ENCODE results near the gene MICAL3.
"Not testable (repeated sequence)": the region's sequence is repeated elsewhere in the genome, so short reads cannot be mapped to it uniquely, and the experiment has no call there.

Gene MICAL3

DNA sequence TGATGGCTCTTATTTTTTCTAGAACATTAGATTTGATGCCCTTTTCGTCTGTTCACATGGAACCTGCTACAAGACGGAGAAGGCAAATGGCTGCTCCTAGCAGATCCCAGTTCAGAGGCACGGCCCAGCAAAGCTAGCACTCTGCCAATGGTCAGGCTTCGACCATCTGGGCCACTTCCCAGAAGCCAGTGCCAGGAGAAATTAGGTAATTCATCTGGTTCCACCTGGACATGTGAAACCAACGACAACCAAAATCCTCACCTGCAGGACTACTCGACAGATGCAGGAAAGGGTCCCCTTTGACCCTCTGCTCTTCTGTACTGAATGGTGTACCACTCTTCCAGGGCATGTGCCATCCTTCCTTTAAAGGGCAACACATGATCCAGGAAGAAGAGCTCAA lies 25.4 kb downstream of the MICAL3 start:
- no peak for DNase-seq (ENCODE audit: low read depth in 2 of 2)

- no peak for DNase-seq (ENCODE audit: low read depth in 2 of 2)
These were observed 26.9 kb downstream of the MICAL3 start for GRCh38 chr22:17997456-17997855.

DNA sequence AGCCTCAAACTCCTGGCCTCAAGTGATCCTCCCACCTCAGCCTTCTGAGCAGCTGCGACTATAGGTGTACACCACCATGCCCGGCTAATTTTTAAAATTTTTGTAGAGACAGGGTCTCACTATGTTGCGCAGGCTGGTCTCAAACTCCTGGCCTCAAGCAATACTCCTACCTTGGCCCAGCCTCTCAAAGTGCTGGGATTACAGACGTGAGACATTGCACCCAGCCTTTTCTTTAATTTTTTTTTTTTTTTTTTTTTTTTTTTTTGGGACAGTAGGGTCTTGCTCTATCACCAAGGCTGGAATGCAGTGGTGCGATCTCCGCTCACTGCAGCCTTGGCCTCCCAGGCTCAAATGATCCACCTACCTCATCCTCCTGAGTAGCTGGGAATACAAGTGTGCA lies 29.1 kb downstream of the MICAL3 start:
- DNase-seq (ENCODE audit: low read depth in 2 of 2): not testable (repeated sequence)

GRCh38 chr22:17994424-17995108 lies 29.8 kb downstream of the MICAL3 start:
- DNase-seq (ENCODE audit: low read depth in 2 of 2): no peak

GRCh38 chr22:17992976-17993375 lies 31.4 kb downstream of the MICAL3 start:
- not testable (repeated sequence) for DNase-seq (ENCODE audit: low read depth in 2 of 2)

DNA sequence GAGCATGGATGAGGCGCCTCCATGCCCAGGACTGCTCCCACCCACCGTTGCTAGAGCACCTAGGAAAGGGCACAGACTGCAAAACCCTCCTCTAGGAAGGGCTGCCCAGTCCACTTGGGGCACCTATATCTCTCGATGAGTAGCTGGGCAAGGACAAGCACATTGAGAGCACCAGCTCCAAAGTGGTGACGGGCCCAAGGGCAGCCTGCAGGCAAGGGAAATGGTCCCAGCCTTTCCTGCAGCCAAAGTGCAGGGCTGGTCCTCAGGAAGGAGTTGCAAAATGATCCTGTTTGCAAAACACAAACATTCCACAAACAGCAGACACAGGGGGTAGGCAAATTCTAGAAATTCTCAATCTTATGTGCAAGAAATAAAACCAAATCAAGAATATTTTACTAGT lies 32.4 kb downstream of the MICAL3 start:
- not testable (repeated sequence) for DNase-seq (ENCODE audit: low read depth in 2 of 2)

- DNase-seq (ENCODE audit: low read depth in 2 of 2): no peak
These were observed 33.4 kb downstream of the MICAL3 start for GRCh38 chr22:17990942-17991341.

- DNase-seq (ENCODE audit: low read depth in 2 of 2): no peak
These were observed 34.2 kb downstream of the MICAL3 start for GRCh38 chr22:17990147-17990546.

- DNase-seq (ENCODE audit: low read depth in 2 of 2): no peak
These were observed 35.4 kb downstream of the MICAL3 start for GRCh38 chr22:17988800-17989513.

- DNase-seq (ENCODE audit: low read depth in 2 of 2): no peak
These were observed 38.8 kb downstream of the MICAL3 start for GRCh38 chr22:17985606-17986005.

DNA sequence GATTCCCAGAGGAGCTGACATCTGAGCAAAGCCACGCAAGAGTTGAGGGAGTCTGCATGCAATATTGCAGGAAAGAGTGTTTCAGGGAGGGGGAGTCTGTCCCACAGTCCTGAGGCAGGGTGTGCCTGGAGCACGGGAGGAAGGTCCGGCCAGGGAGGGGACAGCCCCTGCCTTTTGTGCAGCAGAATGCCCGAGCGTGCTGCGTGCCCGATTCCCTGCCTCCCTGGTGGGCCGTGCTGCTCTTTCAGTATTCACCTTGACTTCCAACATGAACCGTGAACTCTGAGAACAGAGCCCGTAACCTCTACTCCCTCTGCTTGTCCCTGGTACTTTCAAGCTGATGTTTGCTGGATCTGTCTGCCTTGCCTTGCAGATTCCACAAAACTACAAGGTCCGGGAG lies 39.3 kb downstream of the MICAL3 start:
- not testable (repeated sequence) for DNase-seq (ENCODE audit: low read depth in 2 of 2)

DNA sequence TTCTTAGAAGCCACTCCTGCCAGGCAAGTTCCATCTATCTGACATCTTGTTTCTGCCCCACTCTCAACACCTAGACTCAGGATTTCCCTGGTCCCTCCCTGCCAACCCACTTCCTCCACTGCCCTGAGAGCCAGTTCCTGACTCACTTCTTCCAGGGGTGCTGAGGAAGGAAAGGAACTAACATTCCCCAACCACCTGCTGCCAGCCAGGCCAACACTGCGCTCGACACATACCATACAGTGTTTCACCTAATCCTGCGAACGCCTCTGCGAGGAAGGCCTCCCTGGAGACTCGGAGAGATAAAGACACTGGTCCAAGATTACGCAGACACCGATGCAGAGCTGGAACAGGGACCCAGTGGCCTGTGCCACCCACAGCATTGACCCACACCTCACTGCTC lies 40.2 kb downstream of the MICAL3 start:
- no peak for DNase-seq (ENCODE audit: low read depth in 2 of 2)

DNA sequence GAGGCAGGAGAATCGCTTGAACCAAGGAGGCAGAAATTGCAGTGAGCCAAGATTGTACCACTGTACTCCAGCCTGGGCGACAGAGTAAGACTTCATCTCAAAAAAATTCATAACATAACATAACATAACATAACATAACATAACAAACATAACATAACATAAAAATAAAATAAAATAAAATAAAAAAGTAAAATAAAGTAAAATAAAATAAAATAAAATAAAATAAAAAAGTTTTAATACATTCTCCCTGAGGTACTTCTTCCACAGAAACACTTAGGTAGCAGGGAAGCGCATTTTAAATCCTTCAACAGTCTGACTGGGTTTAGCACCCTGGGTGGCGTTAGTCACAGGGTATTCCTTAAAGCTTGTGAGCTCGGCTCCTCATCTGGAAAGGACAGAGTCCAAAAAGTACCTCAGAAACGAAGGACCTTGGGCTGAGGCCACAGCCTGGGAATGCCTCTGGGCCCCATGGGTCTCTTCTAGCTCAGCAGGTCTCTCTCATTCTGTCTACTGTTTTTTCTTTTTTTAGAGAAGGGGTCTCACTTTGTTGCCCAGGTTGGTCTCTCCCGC lies 41.7 kb downstream of the MICAL3 start:
- DNase-seq (ENCODE audit: low read depth in 2 of 2): no peak

DNA sequence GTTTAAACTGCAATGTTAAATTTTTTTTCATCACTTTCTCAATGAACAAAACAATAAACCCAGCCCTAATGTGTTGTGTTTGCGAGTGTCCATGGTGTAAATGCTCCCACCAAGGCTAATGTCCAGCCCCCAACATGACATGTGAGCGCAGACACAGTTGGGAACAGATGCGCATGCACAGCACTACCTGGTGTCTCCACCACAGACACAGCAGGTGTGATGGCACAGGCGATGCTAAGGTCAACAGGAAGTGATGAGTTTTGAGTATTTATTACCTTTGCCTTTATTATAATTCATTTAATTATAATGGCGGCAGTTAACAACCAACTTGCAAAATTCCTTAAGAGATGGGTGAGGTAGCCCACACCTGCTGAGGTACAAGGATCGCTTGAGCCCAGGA lies 42.9 kb downstream of the MICAL3 start:
- DNase-seq (ENCODE audit: low read depth in 2 of 2): no peak

- peak; percentile 2 to 17 for DNase-seq (ENCODE audit: low read depth in 2 of 2)
These were observed 43.7 kb downstream of the MICAL3 start for GRCh38 chr22:17980638-17981051.

DNA sequence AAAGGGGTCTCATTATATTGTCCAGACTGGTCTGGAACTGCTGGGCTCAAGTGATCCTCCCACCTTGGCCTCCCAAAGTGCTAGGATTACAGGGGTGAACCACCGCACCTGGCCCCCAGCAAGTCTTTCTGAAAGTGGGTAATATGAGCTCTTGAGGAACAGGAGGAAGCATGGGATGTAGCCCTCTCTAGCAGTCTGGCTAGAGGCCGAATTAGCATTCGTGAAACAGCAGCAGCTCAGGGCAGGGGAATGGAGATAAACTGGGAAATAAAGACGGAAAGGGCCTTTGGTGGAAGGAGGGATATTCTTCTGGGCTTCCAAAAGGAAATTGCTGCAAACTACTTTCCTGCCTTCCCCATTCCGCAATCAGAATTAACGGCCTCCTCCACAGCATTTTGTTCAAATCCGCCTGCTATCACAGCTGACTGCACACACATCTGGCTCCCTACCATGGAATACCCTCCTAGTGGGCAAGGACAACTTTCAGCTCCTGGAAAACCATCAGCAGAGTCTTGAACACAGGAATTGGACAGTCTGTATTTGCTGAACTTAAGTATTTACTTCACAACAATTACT lies 44.3 kb downstream of the MICAL3 start:
- DNase-seq (ENCODE audit: low read depth in 2 of 2): no peak

DNA sequence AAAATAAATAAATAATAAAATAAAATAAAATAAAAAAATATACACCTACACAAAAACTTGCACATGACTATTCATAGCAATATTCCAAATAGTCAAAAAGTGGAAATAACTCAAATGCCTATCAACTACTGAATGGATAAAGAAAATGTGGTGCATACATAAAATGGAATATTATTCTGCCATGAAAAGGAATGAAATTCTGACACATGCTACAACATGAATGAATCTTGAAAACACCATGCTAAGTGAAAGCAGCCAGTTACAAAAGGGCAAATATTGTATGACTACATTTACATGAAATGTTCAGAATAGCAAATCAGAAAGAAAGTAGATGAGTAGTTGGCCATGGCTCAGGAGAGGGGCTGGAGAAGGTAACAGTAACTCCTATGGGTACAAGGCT lies 46.3 kb downstream of the MICAL3 start:
- DNase-seq (ENCODE audit: low read depth in 2 of 2): no peak

- no peak for DNase-seq (ENCODE audit: low read depth in 2 of 2)
These were observed 47.0 kb downstream of the MICAL3 start for GRCh38 chr22:17977371-17977770.

DNA sequence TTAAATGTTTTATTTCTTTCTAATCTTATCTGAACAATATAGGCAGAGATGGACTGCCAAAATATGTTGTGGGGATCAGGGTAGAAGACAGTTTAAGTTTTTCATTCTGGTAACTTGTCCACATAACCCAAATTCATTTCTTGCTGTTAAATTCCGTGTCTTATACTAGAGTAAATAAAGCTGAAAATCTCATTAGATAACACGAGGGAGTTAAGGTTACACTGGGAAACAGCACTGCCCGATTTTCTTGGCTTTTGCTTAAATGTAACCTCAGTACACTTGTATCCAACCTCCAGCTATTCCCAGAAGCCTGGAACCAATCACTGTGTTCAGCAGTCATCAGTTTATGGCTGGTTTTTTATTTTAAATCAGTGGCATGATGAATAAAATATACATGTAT lies 48.2 kb downstream of the MICAL3 start:
- DNase-seq (ENCODE audit: low read depth in 2 of 2): no peak

- no peak for DNase-seq (ENCODE audit: low read depth in 2 of 2)
These were observed 49.5 kb downstream of the MICAL3 start for GRCh38 chr22:17974703-17975372.

DNA sequence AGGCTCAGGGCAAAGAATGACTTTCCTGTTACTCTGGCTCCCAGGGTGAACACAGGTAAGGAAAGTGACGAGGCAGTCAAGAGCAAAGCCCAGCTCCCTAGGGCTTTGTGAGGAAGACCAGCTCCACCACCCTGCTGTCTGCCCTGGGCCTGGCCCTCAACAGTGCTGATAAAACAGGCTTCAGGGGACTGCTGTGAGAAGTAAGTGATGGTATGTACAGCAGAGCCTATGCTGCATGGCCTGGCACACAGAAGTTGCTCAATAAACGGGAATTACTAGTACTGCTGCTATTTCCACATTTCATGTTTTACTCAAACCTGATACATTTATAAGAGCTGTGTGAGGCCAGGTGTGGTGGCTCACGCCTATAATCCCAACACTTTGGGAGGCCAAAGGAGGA lies 50.3 kb downstream of the MICAL3 start:
- no peak for DNase-seq (ENCODE audit: low read depth in 2 of 2)

DNA sequence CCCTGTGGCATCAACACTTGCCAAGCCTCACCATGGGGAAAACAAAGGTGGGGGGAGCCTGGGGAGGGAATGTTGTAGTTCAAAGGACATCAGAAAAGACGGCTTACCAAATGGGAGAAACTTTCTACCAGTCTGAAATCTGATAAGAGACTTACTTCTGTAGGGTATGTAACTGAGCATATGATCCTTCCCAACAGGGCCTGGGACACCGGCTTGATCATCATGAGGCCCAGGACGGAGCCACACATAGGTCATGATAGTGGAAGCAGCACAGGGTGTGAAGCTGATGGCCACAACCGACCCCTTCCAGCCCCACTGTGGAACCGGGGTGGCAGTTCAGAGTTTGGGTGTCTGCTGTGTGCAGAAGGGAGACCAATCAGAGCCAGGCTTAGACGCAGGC lies 51.1 kb downstream of the MICAL3 start:
- no peak for DNase-seq (ENCODE audit: low read depth in 2 of 2)

All from stimulated activated CD8-positive, alpha-beta memory T cell treated with anti-CD3 and anti-CD28 coated beads, Interleukin-7, amount 100 ng/mL, for 4 hours (primary cell).